SIG-M5 (cell line): ENCODE data around the gene TPH2.

Experiments
- DNase-seq: peaks from one replicate; lab custom pipeline; 2025; lab: John Stamatoyannopoulos, UW

Gene TPH2

GRCh38 chr12:72033991-72034390 is 95.3 kb downstream of the TPH2 start:
- no peak for DNase-seq

GRCh38 chr12:72035625-72036024 is 97.0 kb downstream of the TPH2 start:
- no peak for DNase-seq

GRCh38 chr12:72036393-72036792 is 97.7 kb downstream of the TPH2 start:
- no peak for DNase-seq

- no peak for DNase-seq
Observed at GRCh38 chr12:72037006-72037795, 98.6 kb downstream of the TPH2 start.

GRCh38 chr12:72041811-72042210 is 103.2 kb downstream of the TPH2 start:
- no peak for DNase-seq

GRCh38 chr12:72053604-72054003 is 115.0 kb downstream of the TPH2 start:
- no peak for DNase-seq

GRCh38 chr12:72054511-72054910 is 115.9 kb downstream of the TPH2 start:
- DNase-seq = no peak

GRCh38 chr12:72057330-72057914 is 118.8 kb downstream of the TPH2 start:
- DNase-seq = no peak

- DNase-seq = no peak
Observed at GRCh38 chr12:72063073-72063472, 124.4 kb downstream of the TPH2 start.

- no peak for DNase-seq
Observed at GRCh38 chr12:72071030-72071429, 132.4 kb downstream of the TPH2 start.

- DNase-seq = no peak
Observed at GRCh38 chr12:72072592-72073212, 134.1 kb downstream of the TPH2 start.

GRCh38 chr12:72074065-72074464 is 135.4 kb downstream of the TPH2 start:
- DNase-seq = no peak

GRCh38 chr12:72074956-72075355 is 136.3 kb downstream of the TPH2 start:
- no peak for DNase-seq

- DNase-seq = no peak
Observed at GRCh38 chr12:72075401-72075800, 136.8 kb downstream of the TPH2 start.

- no peak for DNase-seq
Observed at GRCh38 chr12:72075891-72076557, 137.4 kb downstream of the TPH2 start.

- no peak for DNase-seq
Observed at GRCh38 chr12:72076558-72076915, 137.9 kb downstream of the TPH2 start.

GRCh38 chr12:72077111-72077820 is 138.6 kb downstream of the TPH2 start:
- DNase-seq = no peak

GRCh38 chr12:72081777-72082176 is 143.1 kb downstream of the TPH2 start:
- no peak for DNase-seq
